Right lobe of liver (tissue), 6 donors: ENCODE measurements around the gene LGALS13. TPM values are rescaled to one million over a fixed set of nuclear protein-coding genes. Genes with fewer than 3 reads are reported as not detected.

Experiments used
- ATAC-seq, 4 donors: fragments of 200-7000 bp; cut with Tn5 transposase; one replicate each; pipeline ENCODE4 v1.9.1; 2020; ENCODE audit warnings: mild to moderate bottlenecking in 4 of 4, moderate library complexity in 4 of 4
- DNase-seq, 3 donors: peaks; one replicate each; pipeline ENCODE4 v3.0.0-alpha.2; 2020
- H3K27ac ChIP-seq, 3 donors: fragments of 200-600 bp; one replicate each; pipeline ENCODE4 v1.8.0; 2022
- H3K27me3 ChIP-seq, 2 donors: fragments of 200-600 bp; one replicate each; pipeline ENCODE4 v1.8.0; 2022
- H3K36me3 ChIP-seq, 4 donors: fragments of 200-600 bp; sonication (generic) in 1 of 4; one replicate each; pipeline versions ENCODE4 v1.5.1 to v1.8.0; 2017 to 2022; ENCODE audit warnings: control low read depth in 1 of 4
- H3K4me1 ChIP-seq, 4 donors: fragments of 200-600 bp; sonication (generic) in 1 of 4; one replicate each; pipeline versions ENCODE4 v1.5.1 to v1.8.0; 2017 to 2022; ENCODE audit warnings: control low read depth in 1 of 4
- H3K4me3 ChIP-seq, 3 donors: fragments of 200-600 bp; one replicate each; pipeline ENCODE4 v1.8.0; 2022
- H3K9me3 ChIP-seq, 4 donors: fragments of 200-600 bp; sonication (generic) in 1 of 4; one replicate each; pipeline versions ENCODE4 v1.5.1 to v1.8.0; 2017 to 2022; ENCODE audit warnings: control low read depth in 1 of 4
- POLR2A ChIP-seq: fragments of 450-650 bp; IDR thresholded peaks from one replicate; pipeline ENCODE4 v1.6.1; 2017; ENCODE audit warnings: antibody characterized with exemption, mild to moderate bottlenecking
- WGBS: methylation state at CpG from one replicate; pipeline ENCODE4 v1.1.6; 2018; ENCODE audit warnings: low coverage, low lambda C conversion rate; ENCODE audit not compliant: insufficient coverage; ENCODE audit errors: missing lambda C conversion rate; 5-methylcytosine and 5-hydroxymethylcytosine counted together
- intact Hi-C, 2 donors: fragments of 100-400 bp; cut with DNase I; formaldehyde crosslinking; loops; one replicate each; pipeline versions ENCODE4 v1.11.2 to v1.14.1; 2022
- total RNA-seq, 6 experiments: library from RNA; depleted of rRNA in 2 of 6; stranded (reverse); fragments of >200 nt in 2 of 6; fragmentation: NEBNext Ultra II Directional in 3 of 6; extraction: Animal tissue kit (Norgen Biotek cat#: 25700) in 3 of 6; gene quantifications; one replicate each; pipeline versions ENCODE4 v1.1.0 to v1.2.4, GENCODE V29; 2016 to 2023
- TF ChIP-seq, protein P1 (sequence below), 4 donors: fragments of 200-600 bp in 3 of 4; fragments of 450-650 bp in 1 of 4; IDR thresholded peaks; one replicate each; pipeline versions ENCODE4 v1.5.1 to v1.8.0; 2016 to 2022; ENCODE audit warnings: antibody characterized with exemption in 4 of 4, mild to moderate bottlenecking in 2 of 4
- donor health status: DM: no; HTN: yes; CAD: no.
- donor health status: DM: no; HTN: no; CAD: no.
- donor health status: DM: no; HTN: no; CAD: no.
- donor health status: DM: no; HTN: yes; CAD: no.
- donor health status: DM: no; HTN: yes; CAD: no.

The LGALS13 gene
- total RNA-seq, 6 experiments from 2014 or later, result not detected

DNA sequence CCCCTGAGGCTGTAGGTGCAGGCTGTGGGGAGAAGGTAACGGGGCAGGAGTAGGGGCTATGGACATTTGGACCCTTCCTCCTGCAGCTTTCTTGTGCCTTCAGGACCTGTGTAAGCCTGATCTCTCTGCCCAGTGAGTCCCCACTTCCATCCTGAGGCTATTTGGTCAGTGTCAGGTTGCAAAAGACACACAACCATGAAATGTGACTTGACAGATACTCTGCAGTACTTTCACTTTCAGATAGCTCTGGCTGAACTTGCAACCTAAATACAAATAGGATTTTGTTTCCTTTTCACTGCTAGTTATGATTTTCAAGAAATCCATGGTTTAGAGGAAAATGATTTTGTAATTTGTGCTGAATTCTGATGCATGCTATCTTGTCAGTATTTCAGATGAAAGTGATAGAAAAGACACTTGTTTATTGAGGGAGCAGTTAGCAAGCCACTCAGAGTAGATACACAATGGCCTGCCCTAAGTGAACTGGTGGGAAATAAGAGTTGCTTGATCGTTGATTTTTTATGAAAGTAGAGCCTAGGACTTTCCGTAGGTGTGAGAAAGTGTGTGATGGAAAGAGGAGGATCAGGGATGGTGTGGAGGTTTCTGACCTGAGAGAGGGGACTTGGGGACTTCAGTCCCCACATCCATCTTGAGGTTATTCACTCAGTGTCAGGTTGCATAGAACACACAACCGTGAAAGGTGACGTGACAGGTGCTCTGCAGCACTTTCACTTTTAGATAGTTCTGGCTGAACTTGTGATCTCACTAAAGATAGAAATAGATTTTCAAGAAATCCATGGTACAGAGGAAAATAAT lies 44.3 kb upstream of the LGALS13 start:
- DNase-seq (no peak), ATAC-seq (peak; percentile 81 to 94 (median 88))
- TF ChIP-seq POLR2A, result no peak
- no peaks in the 10 kb centered on the region for H3K36me3 ChIP-seq
- H3K27me3 ChIP-seq, result no peaks in the 10 kb centered on the region
- 25% methylated on average over 4 of the region's 5 CpGs for WGBS
- H3K4me3 ChIP-seq, result no peak overlapping the region
- intact Hi-C loops, result loop anchor here in 1 of 2 donors (10.0 kb wide), 1 partner anchor 117 kb away; no protein-coding TSS in a partner anchor
- peaks cover 0 to 7% (median 0%) of the 10 kb centered on the region in 4 donors for H3K4me1 ChIP-seq
- peak overlapping the region; percentile 10 to 68 (median 34) for H3K27ac ChIP-seq
- no peaks in the 10 kb centered on the region for H3K9me3 ChIP-seq

DNA sequence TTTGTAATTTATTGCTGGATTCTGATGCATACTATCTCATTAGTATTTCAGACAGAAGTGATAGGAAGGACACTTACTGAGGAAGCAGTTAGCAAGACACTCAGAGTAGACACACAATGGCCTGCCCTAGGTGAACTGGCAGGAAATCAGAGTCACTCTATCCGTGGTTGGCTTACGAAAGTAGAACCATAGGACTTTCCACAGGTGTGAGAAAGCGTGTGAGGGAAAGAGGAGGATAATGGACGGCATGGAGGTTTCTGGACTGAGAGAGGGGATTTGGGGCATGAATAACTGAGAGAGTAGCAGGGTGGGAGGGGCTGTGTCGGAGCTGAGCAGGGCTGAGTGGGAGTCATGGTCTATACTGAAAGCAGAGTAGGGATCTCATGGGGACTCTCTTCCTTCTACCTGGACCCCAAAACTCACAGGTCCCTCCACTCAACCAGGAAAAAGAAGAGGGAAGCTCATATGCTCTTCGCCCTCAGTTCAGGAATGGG lies 43.7 kb upstream of the LGALS13 start:
- ATAC-seq, result peak; percentile 9 to 41 (median 36)
- peak overlapping the region in 2 of 3 donors; percentile 34 to 68 for H3K27ac ChIP-seq
- no peaks in the 10 kb centered on the region for H3K36me3 ChIP-seq
- 64% methylated on average over 6 of the region's 6 CpGs for WGBS
- H3K27me3 ChIP-seq, result no peaks in the 10 kb centered on the region
- no peak for TF ChIP-seq POLR2A
- TF ChIP-seq, protein P1, sequence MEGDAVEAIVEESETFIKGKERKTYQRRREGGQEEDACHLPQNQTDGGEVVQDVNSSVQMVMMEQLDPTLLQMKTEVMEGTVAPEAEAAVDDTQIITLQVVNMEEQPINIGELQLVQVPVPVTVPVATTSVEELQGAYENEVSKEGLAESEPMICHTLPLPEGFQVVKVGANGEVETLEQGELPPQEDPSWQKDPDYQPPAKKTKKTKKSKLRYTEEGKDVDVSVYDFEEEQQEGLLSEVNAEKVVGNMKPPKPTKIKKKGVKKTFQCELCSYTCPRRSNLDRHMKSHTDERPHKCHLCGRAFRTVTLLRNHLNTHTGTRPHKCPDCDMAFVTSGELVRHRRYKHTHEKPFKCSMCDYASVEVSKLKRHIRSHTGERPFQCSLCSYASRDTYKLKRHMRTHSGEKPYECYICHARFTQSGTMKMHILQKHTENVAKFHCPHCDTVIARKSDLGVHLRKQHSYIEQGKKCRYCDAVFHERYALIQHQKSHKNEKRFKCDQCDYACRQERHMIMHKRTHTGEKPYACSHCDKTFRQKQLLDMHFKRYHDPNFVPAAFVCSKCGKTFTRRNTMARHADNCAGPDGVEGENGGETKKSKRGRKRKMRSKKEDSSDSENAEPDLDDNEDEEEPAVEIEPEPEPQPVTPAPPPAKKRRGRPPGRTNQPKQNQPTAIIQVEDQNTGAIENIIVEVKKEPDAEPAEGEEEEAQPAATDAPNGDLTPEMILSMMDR (IDR thresholded peaks at IDR 0.05), result no peak
- intact Hi-C loops, result loop anchor here in 1 of 2 donors (10.0 kb wide), 1 partner anchor 116 kb away; no protein-coding TSS in a partner anchor
- H3K9me3 ChIP-seq, result no peaks in the 10 kb centered on the region
- H3K4me1 ChIP-seq, result peaks cover 0 to 7% (median 0%) of the 10 kb centered on the region in 4 donors
- H3K4me3 ChIP-seq, result no peak overlapping the region
- DNase-seq, result no peak

DNA sequence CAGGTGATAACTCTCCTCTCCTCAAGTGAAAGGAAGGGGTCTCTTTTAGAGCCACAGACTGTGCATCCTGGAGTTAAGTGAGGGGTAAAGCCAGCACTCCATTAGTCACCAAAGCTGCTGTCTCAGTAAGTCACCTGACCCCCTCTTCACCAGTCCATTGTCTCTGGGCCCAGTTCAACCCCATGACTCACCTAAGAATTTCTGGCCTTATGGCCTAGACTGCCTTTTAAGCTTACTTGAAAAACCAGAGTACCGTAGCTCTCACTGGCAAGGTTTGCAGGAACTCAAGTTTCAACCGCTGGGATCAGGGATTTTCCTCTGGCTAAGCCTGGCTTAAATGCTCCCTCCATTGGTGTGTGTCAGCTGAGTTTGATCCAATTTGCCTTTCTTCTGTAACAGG lies 38.9 kb upstream of the LGALS13 start:
- ATAC-seq (no peak), DNase-seq (no peak)
- no peaks in the 10 kb centered on the region for H3K36me3 ChIP-seq
- H3K27ac ChIP-seq, result no peak overlapping the region
- no peak overlapping the region for H3K4me3 ChIP-seq
- no peaks in the 10 kb centered on the region for H3K27me3 ChIP-seq
- WGBS, result no CpG with 5 or more reads among the region's 2 CpGs
- H3K9me3 ChIP-seq, result no peaks in the 10 kb centered on the region
- TF ChIP-seq, protein P1 (IDR thresholded peaks at IDR 0.05), result no peak
- no peak for TF ChIP-seq POLR2A
- intact Hi-C loops, result no loop called here
- peaks cover 0 to 1% (median 0%) of the 10 kb centered on the region in 4 donors for H3K4me1 ChIP-seq

DNA sequence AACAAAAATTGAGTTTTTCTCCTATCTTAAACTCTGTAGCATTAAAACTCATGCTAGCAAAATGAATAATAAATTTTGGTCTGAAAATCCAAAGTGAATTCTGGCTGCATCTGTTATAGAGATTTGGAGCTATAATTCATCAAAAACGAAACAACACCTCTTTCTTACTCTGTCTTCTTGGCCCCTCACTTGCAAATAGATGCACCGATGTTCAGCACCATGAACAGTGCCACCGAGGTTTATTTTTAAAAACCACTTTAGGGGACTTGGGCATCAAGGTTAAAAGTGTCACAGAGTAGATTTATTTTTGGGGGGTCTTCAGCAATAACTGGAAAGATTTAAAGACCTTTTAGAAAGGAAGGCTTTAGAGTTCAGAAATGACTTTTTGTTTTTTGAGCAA lies 36.3 kb upstream of the LGALS13 start:
- H3K9me3 ChIP-seq, result no peaks in the 10 kb centered on the region
- H3K27me3 ChIP-seq, result no peaks in the 10 kb centered on the region
- no peak overlapping the region for H3K4me3 ChIP-seq
- H3K36me3 ChIP-seq, result no peaks in the 10 kb centered on the region
- no peak for TF ChIP-seq POLR2A
- ATAC-seq (no peak), DNase-seq (no peak)
- intact Hi-C loops, result no loop called here
- no peak overlapping the region for H3K27ac ChIP-seq
- WGBS, result 44% methylated on average over 3 of the region's 3 CpGs
- no peaks in the 10 kb centered on the region for H3K4me1 ChIP-seq

DNA sequence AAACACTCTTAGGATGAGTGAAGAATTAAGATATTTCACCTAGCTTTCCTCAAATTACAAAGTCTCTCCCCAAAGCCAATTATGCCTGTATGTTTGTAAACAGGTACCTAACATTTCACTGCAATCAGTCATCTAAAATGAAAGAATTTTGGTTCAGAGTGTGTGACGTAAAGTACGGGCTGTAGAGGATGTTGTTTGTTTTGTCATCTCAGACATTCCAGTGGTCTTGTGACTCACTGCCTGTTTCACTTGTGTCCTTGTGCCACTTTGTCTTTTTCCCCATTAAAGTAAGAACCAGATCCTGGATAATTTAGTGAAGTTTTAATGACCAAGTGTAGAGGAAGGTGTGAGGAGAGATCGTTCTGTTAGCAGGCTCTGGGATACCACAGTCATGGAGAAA lies 33.7 kb upstream of the LGALS13 start:
- no peak for TF ChIP-seq POLR2A
- TF ChIP-seq, protein P1 (IDR thresholded peaks at IDR 0.05), result no peak
- 40% methylated on average over 3 of the region's 3 CpGs for WGBS
- no peak for DNase-seq
- intact Hi-C loops, result no loop called here
- Histone ChIP-seq H3K4me1 (no peaks in the 10 kb centered on the region), H3K4me3 (no peak overlapping the region), H3K9me3 (no peaks in the 10 kb centered on the region), H3K27me3 (no peaks in the 10 kb centered on the region), H3K27ac (no peak overlapping the region), H3K36me3 (no peaks in the 10 kb centered on the region)
- no peak for ATAC-seq
